H1 (cell line): Measurements from ENCODE around the gene CIBAR2. TPM values are rescaled to one million over a fixed set of nuclear protein-coding genes. Genes with fewer than 3 reads are reported as not detected.

Experiments
- CTCF ChIA-PET: fragments of 300-600 bp; sonication (Branson Sonifier 250); formaldehyde crosslinking; loops from one replicate; lab custom pipeline; 2021; ENCODE audit not compliant: partially characterized antibody; lab: Charles Lee
- POLR2A ChIA-PET: fragments of 300-600 bp; sonication (Branson Sonifier 250); formaldehyde crosslinking; loops from one replicate; lab custom pipeline; 2021; ENCODE audit warnings: inconsistent platforms; ENCODE audit not compliant: partially characterized antibody; lab: Charles Lee
- DNase-seq, 2 experiments: peaks; one replicate each; pipeline versions ENCODE4 v3.0.0 to v3.0.0-alpha.2; 2010 to 2022; ENCODE audit warnings: low spot score in 2 of 2, low read depth in 1 of 2, mixed read lengths in 1 of 2
- FAIRE-seq: peaks from 2 replicates; lab custom pipeline; 2011; peaks lifted over from hg19 to GRCh38; lab: Jason Lieb, UNC
- H2AFZ ChIP-seq: 2 replicates; pipeline ENCODE4 v1.8.1; 2012; ENCODE audit warnings: low read length, inconsistent platforms
- H2AK5ac ChIP-seq: 2 replicates; pipeline ENCODE4 v1.6.1; 2013; ENCODE audit warnings: low read depth, low read length
- H2BK120ac ChIP-seq: replicated peaks from 2 replicates; pipeline ENCODE3; 2013; ENCODE audit warnings: low read depth, low read length, inconsistent platforms
- H2BK12ac ChIP-seq: 2 replicates; pipeline ENCODE4 v1.6.1; 2013; ENCODE audit warnings: low read depth, low read length
- H2BK15ac ChIP-seq: 2 replicates; pipeline ENCODE4 v1.6.1; 2013; ENCODE audit warnings: low read length
- H2BK20ac ChIP-seq: 2 replicates; pipeline ENCODE4 v1.6.1; 2013; ENCODE audit warnings: low read length
- H2BK5ac ChIP-seq: 2 replicates; pipeline ENCODE4 v1.6.1; 2013; ENCODE audit warnings: low read depth, low read length
- H3K14ac ChIP-seq: 2 replicates; pipeline ENCODE4 v1.6.1; 2013; ENCODE audit warnings: inconsistent platforms; ENCODE audit not compliant: insufficient read length
- H3K18ac ChIP-seq: 2 replicates; pipeline ENCODE4 v1.6.1; 2013; ENCODE audit warnings: low read length; ENCODE audit errors: extremely low read depth
- H3K23ac ChIP-seq: 2 replicates; pipeline ENCODE4 v1.6.1; 2013; ENCODE audit warnings: inconsistent platforms; ENCODE audit not compliant: insufficient read length
- H3K23me2 ChIP-seq: 2 replicates; pipeline ENCODE4 v1.6.1; 2013; ENCODE audit warnings: low read depth, low read length
- H3K27ac ChIP-seq: 2 replicates; pipeline ENCODE4 v1.6.1; 2011; ENCODE audit warnings: low read depth, low read length, inconsistent platforms
- H3K27me3 ChIP-seq, 4 experiments: replicated peaks in 1 of 4; 1 replicate in 1 of 4; 2 replicates in 3 of 4; pipeline versions ENCODE4 v1.6.1 to v1.8.1; 2011 to 2013; ENCODE audit warnings: low read length in 3 of 4, mild to moderate bottlenecking in 3 of 4, inconsistent platforms in 2 of 4, mixed read lengths in 2 of 4, moderate library complexity in 1 of 4; ENCODE audit not compliant: control insufficient read depth in 3 of 4, insufficient read depth in 3 of 4; ENCODE audit errors: extremely low read depth in 1 of 4
- H3K36me3 ChIP-seq, 4 experiments: 2 replicates each; pipeline versions ENCODE4 v1.6.1 to v1.8.1; 2011 to 2013; ENCODE audit warnings: mild to moderate bottlenecking in 4 of 4, low read length in 3 of 4, moderate library complexity in 2 of 4, control low read depth in 1 of 4, inconsistent platforms in 1 of 4; ENCODE audit not compliant: insufficient read depth in 4 of 4, control insufficient read depth in 2 of 4
- H3K4ac ChIP-seq: replicated peaks from 2 replicates; pipeline ENCODE3; 2013; ENCODE audit warnings: low read length, low read depth, mixed read lengths, inconsistent platforms; ENCODE audit not compliant: insufficient read length
- H3K4me1 ChIP-seq, 4 experiments: replicated peaks in 1 of 4; 1 replicate in 1 of 4; 2 replicates in 3 of 4; pipeline versions ENCODE4 v1.6.1 to v1.8.1; 2011 to 2013; ENCODE audit warnings: low read length in 3 of 4, inconsistent platforms in 2 of 4, mixed read lengths in 1 of 4; ENCODE audit not compliant: insufficient read depth in 4 of 4, control insufficient read depth in 3 of 4
- H3K4me2 ChIP-seq, 2 experiments: 2 replicates each; pipeline versions ENCODE4 v1.6.1 to v1.8.1; 2011 to 2013; ENCODE audit warnings: low read depth in 2 of 2, low read length in 2 of 2, control low read depth in 1 of 2, inconsistent platforms in 1 of 2, mild to moderate bottlenecking in 1 of 2; ENCODE audit not compliant: insufficient read depth in 1 of 2
- H3K4me3 ChIP-seq, 4 experiments: fragments of 200-600, 300-600 bp in 1 of 4; sonication (generic), shearing (Covaris generic), sonication (Bioruptor Twin) in 1 of 4; 2 replicates each; pipeline versions ENCODE4 v1.5.1 to v1.8.1; 2011 to 2016; ENCODE audit warnings: low read length in 4 of 4, low read depth in 3 of 4, control low read depth in 2 of 4, inconsistent platforms in 2 of 4, mild to moderate bottlenecking in 2 of 4, mixed read lengths in 1 of 4, moderate library complexity in 1 of 4; ENCODE audit not compliant: insufficient read depth in 2 of 4; ENCODE audit errors: extremely low read depth in 1 of 4
- H3K56ac ChIP-seq: replicated peaks from 2 replicates; pipeline ENCODE3; 2013; ENCODE audit warnings: low read depth, mild to moderate bottlenecking, mixed read lengths, low read length, inconsistent platforms; ENCODE audit not compliant: insufficient read length
- H3K79me1 ChIP-seq: 2 replicates; pipeline ENCODE4 v1.6.1; 2013; ENCODE audit warnings: low read depth, low read length, control low read depth
- H3K79me2 ChIP-seq, 2 experiments: 2 replicates each; pipeline versions ENCODE4 v1.6.1 to v1.8.1; 2012 to 2013; ENCODE audit warnings: low read length in 2 of 2, mild to moderate bottlenecking in 2 of 2, inconsistent platforms in 1 of 2; ENCODE audit not compliant: insufficient read depth in 2 of 2, control insufficient read depth in 1 of 2
- H3K9ac ChIP-seq, 4 experiments: replicated peaks in 1 of 4; 1 replicate in 1 of 4; 2 replicates in 3 of 4; pipeline versions ENCODE4 v1.6.1 to v1.8.1; 2011 to 2013; ENCODE audit warnings: low read depth in 3 of 4, low read length in 3 of 4, control low read depth in 2 of 4, mild to moderate bottlenecking in 2 of 4, moderate library complexity in 2 of 4, inconsistent platforms in 1 of 4; ENCODE audit errors: extremely low read depth in 1 of 4
- H3K9me3 ChIP-seq, 2 experiments: 2 replicates each; pipeline versions ENCODE4 v1.6.1 to v1.8.1; 2012 to 2013; ENCODE audit warnings: mild to moderate bottlenecking in 2 of 2, moderate library complexity in 2 of 2, control low read depth in 1 of 2, inconsistent platforms in 1 of 2, low read depth in 1 of 2, low read length in 1 of 2, mixed read lengths in 1 of 2; ENCODE audit not compliant: insufficient read depth in 2 of 2
- H4K20me1 ChIP-seq, 2 experiments: replicated peaks in 1 of 2; 2 replicates each; pipeline versions ENCODE3 to v1.8.1; 2011 to 2013; ENCODE audit warnings: inconsistent platforms in 2 of 2, low read length in 2 of 2, mild to moderate bottlenecking in 1 of 2; ENCODE audit not compliant: insufficient read depth in 2 of 2, control insufficient read depth in 1 of 2
- H4K5ac ChIP-seq: 2 replicates; pipeline ENCODE4 v1.6.1; 2013; ENCODE audit warnings: low read length, low read depth, mixed read lengths, inconsistent platforms; ENCODE audit not compliant: insufficient read length
- H4K8ac ChIP-seq: 2 replicates; pipeline ENCODE4 v1.8.0; 2013; ENCODE audit warnings: mild to moderate bottlenecking, moderate library complexity, low read length, inconsistent platforms; ENCODE audit not compliant: insufficient read depth; ENCODE audit errors: extremely low read depth
- H4K91ac ChIP-seq: replicated peaks from 2 replicates; pipeline ENCODE3; 2013; ENCODE audit warnings: low read length, mixed read lengths, inconsistent platforms; ENCODE audit not compliant: insufficient read length
- ASH2L ChIP-seq: fragments of 200-600, 300-600 bp; sonication (generic); IDR thresholded peaks from one replicate; pipeline ENCODE4 v1.7.1; 2017; ENCODE audit warnings: low read length
- CBX5 ChIP-seq: fragments of 300-800, 300-1000 bp; sonication (generic); IDR thresholded peaks from 2 replicates; pipeline ENCODE4 v1.7.1; 2016; ENCODE audit warnings: antibody characterized with exemption, low read length, low read depth
- JUN ChIP-seq: IDR thresholded peaks from 2 replicates; pipeline ENCODE4 v1.6.1; 2011; ENCODE audit warnings: low read depth, mild to moderate bottlenecking, improper control_type of control experiment, low read length
- KDM1A ChIP-seq: fragments of 200-600, 300-600 bp; sonication (generic); IDR thresholded peaks from 2 replicates; pipeline ENCODE4 v1.7.1; 2016; ENCODE audit warnings: mild to moderate bottlenecking, low read length, borderline replicate concordance
- POLR2A ChIP-seq, 2 experiments: IDR thresholded peaks; 1 replicate in 1 of 2; 2 replicates in 1 of 2; pipeline ENCODE4 v1.6.1; 2011; ENCODE audit warnings: low read depth in 2 of 2, low read length in 2 of 2, mild to moderate bottlenecking in 2 of 2; ENCODE audit errors: control extremely low read depth in 1 of 2
- WGBS, 2 experiments: shearing (Covaris generic) in 1 of 2; methylation state at CpG; one replicate each; pipeline versions ENCODE4 v1.1.6 to v1.1.7; 2013 to 2015; ENCODE audit warnings: low lambda C conversion rate in 2 of 2, mixed read lengths in 2 of 2, inconsistent platforms in 1 of 2, low coverage in 1 of 2, missing lambda C conversion rate in 1 of 2; ENCODE audit not compliant: insufficient replicate concordance in 2 of 2, insufficient coverage in 1 of 2, insufficient read length in 1 of 2; ENCODE audit errors: extremely low coverage in 1 of 2, missing lambda C conversion rate in 1 of 2; 5-methylcytosine and 5-hydroxymethylcytosine counted together
- polyA plus RNA-seq, 7 experiments: library from polyadenylated mRNA; depleted of rRNA in 3 of 7; stranded (reverse) in 5 of 7; unstranded in 2 of 7; fragments of >200 nt in 5 of 7; fragments of 200-250 nt in 2 of 7; gene quantifications; 1 replicate in 5 of 7; 2 replicates in 1 of 7; 4 replicates in 1 of 7; pipeline versions ENCODE4 v1.2.1 to v1.2.3, GENCODE V29; 2011 to 2013; ENCODE audit warnings: missing spikeins in 2 of 7, mixed read lengths in 2 of 7
- total RNA-seq: library from RNA; stranded (reverse); fragmentation: NEBNext Ultra II Directional; extraction: Animal tissue kit (Norgen Biotek cat#: 25700); gene quantifications from 2 replicates; pipeline ENCODE4 v1.2.1, GENCODE V29; 2021
- TF ChIP-seq, protein P1 (sequence below), 3 experiments: IDR thresholded peaks; 1 replicate in 2 of 3; 2 replicates in 1 of 3; pipeline versions ENCODE4 v1.5.1 to v1.6.1; 2011; ENCODE audit warnings: low read length in 3 of 3, mild to moderate bottlenecking in 3 of 3, inconsistent platforms in 2 of 3, low read depth in 1 of 3, moderate library complexity in 1 of 3; ENCODE audit not compliant: insufficient read depth in 1 of 3; ENCODE audit errors: control extremely low read depth in 1 of 3

CIBAR2 gene
- total and polyA plus RNA-seq, 2 of the 8 experiments (the other 6 are each of a cell fraction or from before 2014, with no cell fraction given): 0.18 TPM; not detected in 1

DNA sequence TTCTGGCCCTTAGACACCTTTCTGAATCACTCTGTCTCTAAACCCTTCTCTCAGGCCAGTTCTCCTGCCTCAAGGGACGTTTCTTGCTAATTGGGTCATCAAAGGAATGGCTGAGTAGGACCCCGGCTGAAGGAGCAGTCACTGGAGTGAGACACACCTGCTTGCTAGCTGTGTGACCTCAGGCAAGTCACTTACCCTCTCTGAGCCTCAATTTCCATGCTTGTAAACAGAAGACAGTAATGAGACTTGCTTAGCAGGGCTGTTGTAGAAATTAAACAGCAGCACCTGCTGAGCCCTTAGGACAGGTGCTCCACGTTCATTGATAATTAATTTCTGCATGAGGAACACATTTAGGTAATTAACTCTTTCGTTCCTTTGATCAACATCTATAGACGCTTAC is 6.8 kb downstream of the CIBAR2 start:
- no peak for FAIRE-seq
- Histone ChIP-seq H3K14ac (no peak overlapping the region), H3K18ac (no peak overlapping the region), H3K23ac (no peak overlapping the region), H2BK12ac (no peak overlapping the region), H3K36me3 (no peaks in the 10 kb centered on the region; a peak in 1 of 8 replicates), H3K56ac (no peak overlapping the region), H3K4me1 (no peaks in the 10 kb centered on the region), H2BK20ac (no peak overlapping the region), H4K91ac (no peak overlapping the region), H3K4ac (no peak overlapping the region), H2BK5ac (no peak overlapping the region), H4K5ac (no peak overlapping the region), H3K4me2 (no peak overlapping the region), H3K9me3 (no peaks in the 10 kb centered on the region), H3K23me2 (no peaks in the 10 kb centered on the region), H2AK5ac (no peak overlapping the region), H3K27me3 (no peaks in the 10 kb centered on the region), H3K9ac (no peak overlapping the region), H4K8ac (no peak overlapping the region), H2AFZ (no peak overlapping the region), H2BK15ac (no peak overlapping the region), H3K4me3 (no peak overlapping the region), H4K20me1 (no peaks in the 10 kb centered on the region), H3K79me1 (no peaks in the 10 kb centered on the region), H3K27ac (no peak overlapping the region), H3K79me2 (no peaks in the 10 kb centered on the region), H2BK120ac (no peak overlapping the region)
- TF ChIP-seq, protein P1, sequence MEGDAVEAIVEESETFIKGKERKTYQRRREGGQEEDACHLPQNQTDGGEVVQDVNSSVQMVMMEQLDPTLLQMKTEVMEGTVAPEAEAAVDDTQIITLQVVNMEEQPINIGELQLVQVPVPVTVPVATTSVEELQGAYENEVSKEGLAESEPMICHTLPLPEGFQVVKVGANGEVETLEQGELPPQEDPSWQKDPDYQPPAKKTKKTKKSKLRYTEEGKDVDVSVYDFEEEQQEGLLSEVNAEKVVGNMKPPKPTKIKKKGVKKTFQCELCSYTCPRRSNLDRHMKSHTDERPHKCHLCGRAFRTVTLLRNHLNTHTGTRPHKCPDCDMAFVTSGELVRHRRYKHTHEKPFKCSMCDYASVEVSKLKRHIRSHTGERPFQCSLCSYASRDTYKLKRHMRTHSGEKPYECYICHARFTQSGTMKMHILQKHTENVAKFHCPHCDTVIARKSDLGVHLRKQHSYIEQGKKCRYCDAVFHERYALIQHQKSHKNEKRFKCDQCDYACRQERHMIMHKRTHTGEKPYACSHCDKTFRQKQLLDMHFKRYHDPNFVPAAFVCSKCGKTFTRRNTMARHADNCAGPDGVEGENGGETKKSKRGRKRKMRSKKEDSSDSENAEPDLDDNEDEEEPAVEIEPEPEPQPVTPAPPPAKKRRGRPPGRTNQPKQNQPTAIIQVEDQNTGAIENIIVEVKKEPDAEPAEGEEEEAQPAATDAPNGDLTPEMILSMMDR (IDR thresholded peaks at IDR 0.05; ENCODE audit: control extremely low read depth in 1 of 3, insufficient read depth in 1 of 3, low read depth in 1 of 3, low read length in 3 of 3): no peak
- no peak for TF ChIP-seq ASH2L
- peak; percentile 82 for TF ChIP-seq KDM1A
- TF ChIP-seq POLR2A (IDR thresholded peaks at IDR 0.05; ENCODE audit: control extremely low read depth in 1 of 2, low read depth in 2 of 2, low read length in 2 of 2): no peak
- TF ChIP-seq JUN: no peak
- no peak for TF ChIP-seq CBX5
- whole genome bisulfite sequencing, 2 experiments: 88% methylated on average over 5 of the region's 5 CpGs; no CpG with 5 or more reads in 1 of the 2 experiments
- CTCF ChIA-PET: interaction anchor here (0.6 to 2.3 kb wide), 12 partner anchors 9 to 417 kb away, joined by 3 to 9 read pairs (median 4); partner anchors contain the start of gene KIAA0513
- no peak for DNase-seq
- POLR2A ChIA-PET: no interaction called here
